GM18519 (cell line): ENCODE measurements around the gene WNK1.
A peak's percentile ranks its signal among the peaks of the same experiment; 100 is the strongest.
"Not testable (repeated sequence)": the region's sequence is repeated elsewhere in the genome, so short reads cannot be mapped to it uniquely, and the experiment has no call there.

ENCODE experiments used
- ATAC-seq: cut with Tn5 transposase; IDR thresholded peaks from one replicate; pipeline ENCODE4 v1.9.1; 2021; ENCODE audit warnings: mild to moderate bottlenecking, moderate library complexity; ENCODE audit not compliant: unreplicated experiment, low FRiP score

WNK1 gene

DNA sequence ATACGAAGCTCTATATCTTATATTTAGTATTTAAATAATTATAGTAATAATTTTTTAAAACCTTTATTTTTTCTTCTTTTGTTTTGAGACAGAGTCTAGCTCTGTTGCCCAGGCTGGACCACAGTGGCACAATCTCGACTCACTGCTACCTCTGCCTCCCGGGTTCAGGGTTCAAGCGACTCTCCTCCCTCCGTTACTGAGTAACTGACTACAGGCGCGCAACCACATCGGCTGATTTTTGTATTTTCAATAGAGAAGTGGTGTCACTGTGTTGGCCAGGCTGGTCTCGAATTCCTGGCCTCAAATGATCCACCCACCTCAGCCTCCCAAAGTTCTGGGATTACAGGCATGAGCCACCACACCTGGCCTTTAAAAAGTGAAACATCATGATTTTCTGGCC is 13.0 kb upstream of the WNK1 start:
- no peak for ATAC-seq

DNA sequence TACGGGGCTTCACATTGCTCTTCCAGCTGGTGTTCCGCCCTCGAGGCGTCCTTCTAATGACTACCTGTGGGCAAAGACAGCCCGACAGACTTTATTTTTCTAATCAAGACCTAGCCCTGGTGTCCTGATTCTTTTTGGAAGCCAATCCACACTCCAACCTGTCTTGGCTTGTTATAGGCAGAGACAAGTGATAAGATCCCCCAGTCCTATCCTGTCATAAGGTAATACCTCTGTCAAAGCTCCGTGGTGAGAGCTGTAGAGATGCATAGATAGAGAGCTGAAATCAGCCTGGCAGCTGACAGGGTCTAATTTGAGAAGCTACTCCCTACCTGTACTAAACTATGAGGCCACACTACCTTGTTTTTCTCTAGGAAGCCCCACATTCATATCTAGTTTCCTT is 11.5 kb upstream of the WNK1 start:
- no peak for ATAC-seq

DNA sequence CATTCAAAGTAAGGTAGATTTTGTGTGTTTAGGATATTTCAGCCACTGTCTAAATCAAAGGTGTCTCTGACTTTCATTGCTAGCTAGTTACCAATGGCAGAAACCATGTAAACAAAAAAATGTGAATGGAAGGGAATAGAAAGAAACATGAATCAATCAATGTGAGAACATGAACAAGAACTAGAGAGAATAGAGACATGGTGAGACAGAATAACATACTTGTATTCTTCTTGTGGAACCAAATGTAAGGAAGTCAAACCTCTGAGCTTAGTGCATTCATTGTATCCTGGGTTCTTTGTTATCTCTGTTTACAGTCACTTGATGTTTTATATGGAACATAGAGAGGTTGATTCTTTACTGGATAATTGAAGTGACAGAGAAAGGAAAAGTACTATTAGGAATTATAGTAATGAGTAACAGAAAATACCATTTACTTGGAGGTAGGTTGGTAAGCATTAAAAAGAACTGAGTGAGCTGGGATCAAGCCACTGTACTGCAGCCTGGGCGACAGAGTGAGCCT is 2.6 kb upstream of the WNK1 start:
- ATAC-seq, result no peak

DNA sequence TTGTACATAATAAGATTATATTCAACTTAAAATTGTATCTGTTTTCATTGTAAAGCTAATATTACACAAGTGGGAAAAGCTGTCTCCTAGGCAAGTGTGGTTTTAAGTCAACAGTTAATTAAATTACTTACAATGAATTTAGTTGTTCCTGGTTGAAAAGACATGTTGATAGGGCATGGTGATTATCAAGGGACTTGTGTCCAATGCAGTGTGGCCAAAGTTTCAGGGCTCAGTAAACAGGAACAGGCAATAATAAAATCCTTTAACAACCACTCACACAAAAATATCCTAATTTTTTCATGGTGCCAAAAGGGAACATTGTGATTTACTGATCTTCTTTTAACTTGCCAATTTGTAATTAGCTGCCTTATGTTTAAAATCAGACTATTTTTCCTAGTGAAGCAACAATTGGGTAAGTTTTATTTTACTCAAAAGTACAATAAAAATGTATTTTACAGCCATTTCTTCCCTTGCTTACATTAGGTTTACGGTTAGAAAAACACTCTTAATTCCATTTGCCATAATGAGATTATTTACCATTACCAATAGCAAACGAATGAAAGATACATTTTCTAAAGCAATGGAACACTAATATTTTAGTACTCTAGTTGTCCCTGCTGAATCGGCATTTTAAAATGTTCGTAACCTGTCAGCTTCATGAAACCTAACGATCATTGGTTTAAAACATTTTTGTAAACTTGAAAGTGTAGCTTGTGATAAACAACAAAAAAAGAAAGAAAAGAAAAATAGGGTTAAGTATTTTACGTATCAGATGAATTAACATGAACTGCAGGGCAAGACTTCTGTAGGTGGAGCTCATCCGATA is 1.8 kb upstream of the WNK1 start:
- no peak for ATAC-seq

DNA sequence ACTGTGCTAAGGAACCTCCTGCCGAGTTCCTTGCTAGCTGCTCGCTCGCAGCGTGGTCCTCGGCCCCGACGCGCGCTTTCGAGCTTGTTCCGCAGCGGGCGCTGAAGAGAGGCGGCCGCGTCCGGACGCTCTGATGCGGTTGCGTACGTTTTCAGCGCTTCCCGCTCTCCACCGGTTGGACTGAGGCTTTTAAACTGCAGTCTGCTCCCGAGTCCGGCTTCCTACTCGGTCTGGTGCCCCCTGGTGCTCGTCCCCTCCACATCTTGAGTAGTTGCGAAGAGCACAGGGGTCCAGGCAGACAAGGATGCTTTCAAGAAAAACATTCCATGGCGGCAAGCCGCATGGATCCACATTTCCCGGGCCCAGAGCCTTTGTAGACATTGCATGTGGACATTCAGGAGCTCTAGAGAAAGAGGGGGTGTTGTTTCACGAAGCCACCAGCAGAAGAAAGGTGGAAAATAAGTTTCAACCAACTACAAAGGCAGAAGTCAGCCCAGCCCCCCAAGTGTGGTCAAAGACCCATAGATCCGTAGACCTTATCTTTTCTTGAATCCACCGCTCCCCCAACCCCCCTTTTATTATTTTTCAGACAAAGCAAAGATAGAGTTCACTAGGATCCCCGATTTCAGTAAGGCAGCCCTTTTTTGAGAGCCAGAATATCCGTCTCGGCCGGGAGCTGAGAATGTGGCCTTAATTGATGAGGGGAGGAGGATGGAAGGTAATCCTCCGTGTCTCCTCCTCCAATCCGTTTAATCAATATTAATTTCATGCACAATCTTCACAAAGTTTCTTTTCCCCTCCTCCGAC is 984 bp upstream of the WNK1 start:
- peak; percentile 23 for ATAC-seq

DNA sequence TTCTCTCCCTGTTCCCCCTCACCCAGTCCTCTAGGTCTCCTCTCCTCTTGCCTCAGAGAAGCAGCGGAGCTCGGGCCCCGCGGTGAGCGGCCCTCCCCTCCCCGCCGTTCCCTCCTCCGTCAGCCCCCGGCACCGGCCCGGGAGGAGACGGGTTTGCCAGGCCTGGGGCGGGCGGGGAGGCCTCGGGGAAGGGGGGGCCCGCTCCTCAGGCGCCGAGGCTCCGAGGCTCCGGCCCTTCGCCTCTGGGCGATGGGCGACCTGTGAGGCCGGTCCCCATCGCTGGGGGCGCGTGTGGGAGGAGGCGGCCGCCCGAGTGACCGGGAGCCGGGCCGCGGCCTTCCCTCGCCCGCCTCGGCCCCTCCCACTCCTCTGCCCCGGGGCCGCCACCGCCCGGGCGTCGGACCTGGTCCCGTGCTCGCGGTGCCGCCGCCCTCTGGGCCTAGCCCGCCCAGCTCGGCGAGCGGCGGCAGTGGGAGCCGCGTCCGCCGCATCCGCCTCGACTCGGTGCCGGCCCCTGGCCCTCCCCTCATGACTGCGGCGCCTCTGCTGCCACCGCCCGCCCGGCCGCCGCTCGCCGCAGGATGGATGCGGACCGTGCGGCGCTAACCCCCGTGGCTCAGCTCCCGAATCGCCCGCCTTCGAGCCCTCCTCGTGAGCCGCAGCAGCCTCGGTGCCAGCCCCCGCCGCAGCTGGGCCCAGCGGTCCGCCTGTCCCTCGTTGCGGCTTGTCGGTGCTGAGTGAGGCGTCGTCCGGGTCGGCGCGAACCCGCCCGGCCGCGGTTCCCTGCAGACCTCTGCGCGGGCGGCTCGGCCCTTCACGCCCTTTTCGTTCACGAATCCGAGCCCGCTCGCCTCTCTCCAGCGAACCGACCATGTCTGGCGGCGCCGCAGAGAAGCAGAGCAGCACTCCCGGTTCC is 574 bp downstream of the WNK1 start:
- ATAC-seq, result no peak

DNA sequence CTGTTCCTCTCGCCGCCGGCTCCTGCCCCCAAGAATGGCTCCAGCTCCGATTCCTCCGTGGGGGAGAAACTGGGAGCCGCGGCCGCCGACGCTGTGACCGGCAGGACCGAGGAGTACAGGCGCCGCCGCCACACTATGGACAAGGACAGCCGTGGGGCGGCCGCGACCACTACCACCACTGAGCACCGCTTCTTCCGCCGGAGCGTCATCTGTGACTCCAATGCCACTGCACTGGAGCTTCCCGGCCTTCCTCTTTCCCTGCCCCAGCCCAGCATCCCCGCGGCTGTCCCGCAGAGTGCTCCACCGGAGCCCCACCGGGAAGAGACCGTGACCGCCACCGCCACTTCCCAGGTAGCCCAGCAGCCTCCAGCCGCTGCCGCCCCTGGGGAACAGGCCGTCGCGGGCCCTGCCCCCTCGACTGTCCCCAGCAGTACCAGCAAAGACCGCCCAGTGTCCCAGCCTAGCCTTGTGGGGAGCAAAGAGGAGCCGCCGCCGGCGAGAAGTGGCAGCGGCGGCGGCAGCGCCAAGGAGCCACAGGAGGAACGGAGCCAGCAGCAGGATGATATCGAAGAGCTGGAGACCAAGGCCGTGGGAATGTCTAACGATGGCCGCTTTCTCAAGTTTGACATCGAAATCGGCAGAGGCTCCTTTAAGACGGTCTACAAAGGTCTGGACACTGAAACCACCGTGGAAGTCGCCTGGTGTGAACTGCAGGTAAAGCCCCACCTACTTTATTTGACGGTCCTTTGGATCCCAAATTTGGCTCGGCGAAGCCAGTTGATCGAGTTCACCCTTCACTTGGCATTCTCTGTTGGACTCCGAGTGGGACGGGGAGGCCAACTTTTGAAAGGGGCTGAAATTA is 1.5 kb downstream of the WNK1 start:
- ATAC-seq, result no peak

DNA sequence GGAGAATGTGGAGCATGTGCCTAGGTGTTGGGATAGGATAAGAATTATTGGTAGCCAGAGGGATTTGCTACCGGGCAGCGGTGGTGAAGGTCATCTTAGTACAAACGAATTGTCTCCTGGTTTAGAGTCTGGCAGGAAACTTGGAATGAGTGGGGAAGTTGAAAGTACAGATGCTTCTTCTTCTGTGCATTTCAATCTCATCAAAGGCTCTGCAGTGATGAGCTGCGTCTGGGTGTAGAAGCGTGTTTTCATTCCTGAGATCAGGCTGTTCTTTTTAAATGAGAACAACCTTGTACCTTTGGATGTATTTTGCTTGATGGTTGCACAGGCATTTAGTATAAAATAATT is 2.1 kb downstream of the WNK1 start:
- no peak for ATAC-seq

DNA sequence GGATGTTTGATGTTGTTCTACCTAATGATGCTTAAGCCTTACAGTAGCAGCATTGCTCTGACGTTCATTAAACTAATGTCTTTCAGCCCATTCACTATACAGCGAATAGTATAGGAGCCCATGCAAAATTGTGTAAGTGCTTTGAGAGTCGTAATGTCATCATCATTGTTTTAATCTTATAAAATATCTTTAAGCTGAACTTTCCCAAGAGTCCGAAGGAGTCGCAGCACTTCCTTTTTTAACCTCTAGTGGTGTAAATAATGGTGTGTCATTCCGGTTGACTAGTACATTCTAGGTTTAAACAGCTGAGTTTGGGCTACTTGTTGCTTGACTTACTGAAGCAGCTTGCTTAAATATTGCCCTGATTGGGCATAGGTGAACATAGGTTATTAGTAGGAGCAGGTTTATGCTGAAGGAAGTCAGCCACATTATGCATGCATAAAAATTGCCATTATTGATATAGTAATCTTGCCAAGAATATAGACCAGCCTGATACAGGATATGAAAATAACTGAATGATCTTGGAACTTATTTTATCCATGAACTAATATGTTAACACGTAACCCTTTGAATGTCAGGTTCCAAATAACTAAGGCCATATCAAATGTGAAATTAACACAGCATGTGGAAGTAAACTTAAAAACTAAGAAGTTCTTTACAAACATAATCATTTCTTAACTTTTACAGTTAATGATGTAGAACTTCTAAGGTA is 2.6 kb downstream of the WNK1 start:
- no peak for ATAC-seq

DNA sequence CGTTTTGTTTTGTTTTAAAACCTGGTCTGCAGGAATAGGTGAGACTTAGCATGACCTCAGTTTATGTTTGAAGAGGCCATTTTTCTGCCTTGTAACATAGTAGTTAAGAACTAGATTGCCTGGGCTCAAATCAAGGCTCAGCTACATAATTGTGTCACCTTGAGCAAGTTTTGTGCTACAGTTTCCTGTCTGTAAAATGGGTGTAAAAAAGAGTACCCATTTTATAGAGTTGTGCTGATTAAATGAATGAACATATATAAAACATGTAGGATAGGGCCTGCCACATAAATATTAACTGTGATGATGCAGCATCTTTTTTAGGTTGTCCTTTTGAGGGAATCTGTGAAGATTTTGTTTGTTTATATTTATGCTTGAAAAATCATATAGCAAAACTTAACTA is 7.2 kb downstream of the WNK1 start:
- ATAC-seq, result no peak

DNA sequence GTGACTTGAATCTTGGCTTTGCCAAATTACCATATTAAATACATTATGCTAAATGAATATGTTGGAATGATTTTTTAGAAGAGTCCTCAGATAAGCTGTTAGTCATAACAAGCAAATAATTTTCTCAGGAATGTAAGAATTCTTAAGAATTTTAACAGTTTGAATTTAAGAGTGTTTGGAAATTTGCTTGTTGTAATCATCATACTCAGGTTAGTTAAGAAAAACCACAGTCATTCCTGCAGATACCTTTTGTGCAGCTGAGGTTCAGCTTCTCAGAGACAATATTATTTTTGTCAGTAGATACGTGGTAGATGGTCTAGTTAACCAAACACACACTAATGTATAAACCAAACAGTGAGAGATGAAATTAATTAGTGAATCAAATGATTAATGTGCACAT is 8.9 kb downstream of the WNK1 start:
- no peak for ATAC-seq

DNA sequence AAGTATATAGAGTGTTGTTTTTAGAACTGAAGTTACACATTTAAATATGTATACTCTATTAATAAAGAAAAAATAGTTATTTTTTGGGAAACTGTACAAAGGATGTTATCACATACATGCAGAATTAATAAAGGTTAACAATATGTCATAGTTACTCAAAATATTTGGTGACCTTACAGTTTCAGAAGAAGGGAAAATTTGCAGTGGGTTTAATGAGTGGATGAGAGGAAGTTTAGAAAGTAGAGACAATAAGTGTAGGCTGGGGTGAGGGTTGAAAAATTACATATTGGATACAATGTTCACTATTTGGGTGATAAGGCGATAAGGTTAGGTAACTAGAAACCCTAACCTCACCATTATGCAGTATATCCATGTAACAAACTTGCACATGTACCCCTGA is 13.5 kb downstream of the WNK1 start:
- no peak for ATAC-seq

DNA sequence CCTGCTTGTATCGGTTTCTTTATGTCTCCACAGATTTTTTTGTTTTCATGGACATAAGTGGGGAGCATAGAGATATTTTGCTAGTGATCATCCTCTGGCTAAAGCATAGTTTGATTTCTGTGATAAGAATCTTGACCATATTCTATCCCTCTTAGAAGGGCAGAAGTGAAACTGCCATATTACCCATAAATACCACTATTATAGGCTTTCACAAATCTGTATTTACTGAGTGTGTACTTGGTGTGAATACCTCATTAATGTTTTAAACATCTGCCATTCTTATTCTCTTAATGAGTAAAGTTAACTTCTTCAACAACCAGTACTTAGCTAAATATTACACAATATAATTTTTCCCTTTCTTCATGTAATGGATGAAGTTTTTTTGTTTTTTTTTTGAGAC is 16.1 kb downstream of the WNK1 start:
- no peak for ATAC-seq

DNA sequence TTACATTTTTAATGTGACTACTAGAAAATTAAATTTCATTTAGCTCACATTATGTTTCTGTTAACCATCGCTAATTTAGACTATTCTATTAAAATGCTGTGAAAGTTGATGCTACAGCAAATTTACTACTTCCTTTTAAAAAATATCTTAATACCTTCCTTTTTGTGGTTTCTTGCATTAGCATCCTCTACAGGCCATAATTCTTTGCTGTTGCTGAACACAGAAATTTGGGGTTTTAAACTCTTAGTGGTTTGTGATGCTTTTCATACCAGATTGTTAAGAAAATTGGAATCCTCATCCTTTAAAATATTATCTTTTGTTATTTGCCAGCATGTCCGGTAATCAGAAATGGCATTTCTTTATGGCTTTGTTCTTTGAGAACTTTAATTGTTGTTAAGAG is 18.1 kb downstream of the WNK1 start:
- no peak for ATAC-seq

DNA sequence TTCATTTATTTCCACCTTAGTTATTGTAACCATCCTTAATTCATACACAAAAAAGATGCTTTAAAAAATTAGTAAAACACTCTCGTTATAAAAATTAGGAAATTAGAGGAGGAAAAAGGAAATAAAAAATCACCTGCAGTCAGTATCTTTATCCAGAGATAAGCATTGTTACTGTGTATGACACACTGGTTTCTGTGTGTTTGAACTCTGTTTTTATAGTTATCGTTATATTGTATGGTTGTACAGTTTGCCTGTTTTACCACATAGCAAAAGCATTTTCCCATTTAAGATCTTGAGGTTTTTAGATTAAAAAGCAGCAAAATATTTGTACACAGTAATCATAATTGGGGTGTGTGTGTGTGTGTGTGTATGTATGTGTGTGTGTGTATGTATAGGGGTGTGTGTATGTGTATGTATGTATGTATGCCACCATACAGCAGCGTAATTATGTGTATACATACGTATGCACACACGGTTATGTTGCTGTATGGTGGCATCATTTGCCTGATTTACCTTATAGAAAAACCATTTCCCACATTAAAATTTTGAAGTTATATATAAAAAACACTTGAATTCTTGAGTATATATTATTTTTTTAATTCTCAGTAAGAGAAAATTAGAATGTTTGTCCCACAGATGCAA is 19.8 kb downstream of the WNK1 start:
- ATAC-seq, result no peak

DNA sequence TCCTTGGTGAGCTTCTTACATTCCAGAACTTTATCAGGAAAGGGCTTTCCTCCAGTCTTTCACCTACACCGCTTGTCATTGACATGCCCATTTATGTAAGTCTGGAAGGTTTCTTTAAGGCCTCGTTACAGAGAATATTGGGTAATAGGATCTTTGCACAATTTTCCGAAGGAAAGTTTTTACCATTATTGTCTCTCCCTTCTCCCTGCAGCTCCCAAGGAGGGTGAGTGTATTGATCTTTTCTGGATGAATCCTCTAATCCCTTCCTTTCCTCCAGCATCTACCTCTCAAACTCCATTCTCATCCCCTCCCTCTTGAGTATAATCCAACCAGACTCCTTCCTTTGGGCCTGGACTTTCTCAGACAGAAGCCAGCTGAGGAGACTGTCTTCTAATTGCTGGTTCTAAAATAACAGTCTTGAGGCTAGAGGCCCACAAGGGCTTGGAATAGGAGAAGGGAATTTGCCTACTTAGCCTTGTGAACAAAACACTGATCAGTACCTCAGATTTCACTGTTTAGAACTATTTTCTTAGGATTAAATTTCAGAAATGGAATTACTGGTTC is 21.8 kb downstream of the WNK1 start:
- ATAC-seq, result no peak

DNA sequence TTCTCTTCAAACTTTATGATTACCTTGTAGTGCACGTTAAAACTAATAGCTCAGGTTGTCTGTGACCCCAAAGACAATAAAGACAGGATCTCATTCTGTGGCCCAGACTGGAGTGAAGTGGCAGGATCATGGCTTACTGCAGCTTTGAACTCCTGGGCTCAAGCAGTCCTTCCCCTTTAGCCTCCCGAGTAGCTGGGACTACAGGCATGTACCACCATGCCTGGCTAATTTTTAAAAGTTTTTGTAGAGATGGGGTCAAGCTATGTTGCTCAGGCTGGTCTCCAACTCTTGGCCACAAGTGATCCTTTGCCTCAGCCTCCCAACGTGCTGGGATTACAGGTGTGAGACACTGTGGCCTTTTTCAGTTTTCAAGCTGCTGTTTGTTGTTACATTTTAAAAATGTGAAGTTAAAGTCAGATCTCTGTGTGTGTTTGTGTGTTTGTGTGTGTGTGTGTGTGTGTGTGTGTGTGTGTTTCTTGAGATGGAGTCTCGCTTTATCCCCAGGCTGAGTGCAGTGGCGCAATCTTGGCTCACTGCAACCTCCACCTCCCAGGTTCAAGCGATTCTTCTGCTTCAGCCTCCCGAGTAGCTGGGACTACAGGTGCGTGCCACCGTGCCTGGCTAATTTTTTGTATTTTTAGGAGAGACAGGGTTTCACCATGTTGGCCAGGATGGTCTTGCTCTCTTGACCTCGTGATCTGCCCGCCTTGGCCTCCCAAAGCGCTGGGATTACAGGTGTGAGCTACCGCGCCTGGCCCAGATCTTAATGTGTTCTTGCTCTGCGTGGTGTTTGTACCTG is 23.8 kb downstream of the WNK1 start:
- ATAC-seq, result not testable (repeated sequence)
